D721Med (cell line): ENCODE data around the gene GRK6.

ENCODE experiments used
- DNase-seq: peaks from one replicate; pipeline ENCODE4 v3.0.0; 2011; ENCODE audit warnings: low spot score; ENCODE audit not compliant: insufficient read length
- FAIRE-seq: peaks from 2 replicates; lab custom pipeline; 2011; peaks lifted over from hg19 to GRCh38; lab: Jason Lieb, UNC
- TF ChIP-seq, protein P1 (sequence below): IDR thresholded peaks from 2 replicates; pipeline ENCODE4 v1.5.1; 2012; ENCODE audit warnings: mild to moderate bottlenecking, control low read depth; ENCODE audit not compliant: insufficient read depth; ENCODE audit errors: missing control alignments

The GRK6 gene

GRCh38 chr5:177447066-177447610 lies 20.7 kb downstream of the GRK6 start:
- no peak for FAIRE-seq
- DNase-seq = peak; percentile 68
- TF ChIP-seq, protein P1, sequence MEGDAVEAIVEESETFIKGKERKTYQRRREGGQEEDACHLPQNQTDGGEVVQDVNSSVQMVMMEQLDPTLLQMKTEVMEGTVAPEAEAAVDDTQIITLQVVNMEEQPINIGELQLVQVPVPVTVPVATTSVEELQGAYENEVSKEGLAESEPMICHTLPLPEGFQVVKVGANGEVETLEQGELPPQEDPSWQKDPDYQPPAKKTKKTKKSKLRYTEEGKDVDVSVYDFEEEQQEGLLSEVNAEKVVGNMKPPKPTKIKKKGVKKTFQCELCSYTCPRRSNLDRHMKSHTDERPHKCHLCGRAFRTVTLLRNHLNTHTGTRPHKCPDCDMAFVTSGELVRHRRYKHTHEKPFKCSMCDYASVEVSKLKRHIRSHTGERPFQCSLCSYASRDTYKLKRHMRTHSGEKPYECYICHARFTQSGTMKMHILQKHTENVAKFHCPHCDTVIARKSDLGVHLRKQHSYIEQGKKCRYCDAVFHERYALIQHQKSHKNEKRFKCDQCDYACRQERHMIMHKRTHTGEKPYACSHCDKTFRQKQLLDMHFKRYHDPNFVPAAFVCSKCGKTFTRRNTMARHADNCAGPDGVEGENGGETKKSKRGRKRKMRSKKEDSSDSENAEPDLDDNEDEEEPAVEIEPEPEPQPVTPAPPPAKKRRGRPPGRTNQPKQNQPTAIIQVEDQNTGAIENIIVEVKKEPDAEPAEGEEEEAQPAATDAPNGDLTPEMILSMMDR = no peak

GRCh38 chr5:177447611-177448243 lies 21.3 kb downstream of the GRK6 start:
- TF ChIP-seq, protein P1 = no peak
- DNase-seq = no peak
- no peak for FAIRE-seq

DNA sequence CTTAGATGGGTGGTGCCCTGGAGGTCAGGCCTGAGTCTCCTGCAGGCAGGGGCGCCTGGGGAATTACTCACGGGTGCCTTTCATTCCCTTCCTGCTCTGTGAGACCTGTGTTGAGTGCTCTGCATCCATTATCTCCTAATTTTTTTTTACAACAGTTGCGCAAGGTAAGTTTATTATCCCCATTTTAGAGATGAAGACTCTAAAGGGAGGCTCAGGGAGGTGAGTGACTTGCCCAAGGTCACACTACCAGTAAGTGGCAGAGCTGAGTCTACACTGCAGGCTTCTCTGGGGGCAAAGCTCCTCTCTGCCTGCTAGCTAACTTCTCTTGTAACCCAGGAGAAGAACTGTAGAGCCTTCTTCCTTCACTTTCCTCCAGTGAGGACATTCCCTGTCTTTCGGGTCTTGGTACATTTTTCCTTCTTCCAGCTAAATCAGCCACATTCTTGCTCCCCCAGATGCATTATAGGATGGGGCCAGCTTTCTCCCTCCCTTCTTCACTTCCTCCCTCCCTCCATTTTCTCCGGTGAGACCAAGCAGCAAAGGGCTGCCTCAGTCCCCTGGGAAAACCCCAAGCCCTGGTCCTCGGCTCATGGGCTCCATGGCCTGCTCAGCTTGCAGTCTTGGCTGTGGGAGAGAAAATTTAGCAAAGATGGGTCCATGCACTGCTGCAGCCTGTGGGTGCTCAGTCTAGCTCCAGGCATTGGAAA lies 21.9 kb downstream of the GRK6 start:
- TF ChIP-seq, protein P1 = no peak
- DNase-seq = no peak
- no peak for FAIRE-seq

DNA sequence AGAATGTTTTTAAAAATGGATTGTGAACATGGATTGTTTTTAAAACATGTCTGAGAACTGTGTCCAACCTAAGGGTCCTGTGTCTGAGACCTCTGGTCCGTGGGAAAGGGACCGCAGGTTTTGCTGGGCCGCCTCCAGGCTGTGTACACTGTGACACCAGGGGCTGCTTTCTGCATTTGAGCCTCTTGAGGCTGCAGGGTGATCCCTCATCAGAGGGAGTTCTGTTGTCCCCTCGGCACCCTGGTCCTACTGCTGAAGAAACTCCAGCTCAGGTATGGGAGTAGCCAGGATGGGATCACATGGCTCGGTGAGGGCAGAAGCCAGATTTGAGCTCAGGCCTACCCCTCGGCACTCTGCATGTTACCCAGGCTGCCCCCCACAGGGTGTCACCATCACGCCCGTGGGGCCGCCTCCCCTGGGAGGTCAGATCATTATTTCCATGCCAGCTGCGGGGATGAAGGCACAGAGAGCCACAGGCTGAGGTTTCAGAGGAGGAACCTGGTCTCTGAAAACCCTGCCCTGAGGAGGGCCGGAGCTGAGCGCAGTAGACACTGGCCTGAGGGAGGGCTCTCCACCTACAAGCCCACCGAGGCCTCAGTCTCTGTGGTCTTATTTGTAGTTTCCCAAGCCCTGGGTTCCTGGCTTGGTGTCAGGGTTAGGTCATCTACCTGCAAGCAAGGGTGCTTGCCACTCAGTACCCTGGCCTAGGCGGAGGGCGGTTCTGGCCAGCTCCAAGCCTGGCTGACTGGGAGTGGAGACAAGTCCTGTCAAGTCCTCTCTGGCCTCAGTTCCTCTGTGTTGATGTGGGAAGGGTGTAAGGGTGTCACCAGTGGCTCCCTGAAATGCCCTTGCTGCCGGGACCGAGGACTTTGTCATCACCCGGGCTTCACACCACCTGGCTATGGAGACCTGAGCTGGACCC lies 22.9 kb downstream of the GRK6 start:
- TF ChIP-seq, protein P1 = no peak
- no peak for DNase-seq
- FAIRE-seq = no peak

- DNase-seq (no peak), FAIRE-seq (no peak)
- TF ChIP-seq, protein P1 = no peak
Measured at GRCh38 chr5:177450667-177451424, 24.4 kb downstream of the GRK6 start.
